Gastrocnemius medialis (tissue), 4 donors: Measurements from ENCODE around the gene TLL2.

Experiments
- CTCF ChIP-seq, 5 experiments: fragments of 450-650 bp in 3 of 5; fragments of 200-600 bp in 2 of 5; sonication (generic) in 2 of 5; IDR thresholded peaks in 4 of 5; conservative IDR thresholded peaks in 1 of 5; 1 replicate in 4 of 5; 2 replicates in 1 of 5; pipeline ENCODE4 v1.5.1; 2016 to 2019; ENCODE audit warnings: antibody characterized with exemption in 5 of 5, mild to moderate bottlenecking in 3 of 5, moderate library complexity in 3 of 5
- POLR2A ChIP-seq, 2 donors: fragments of 450-650 bp; IDR thresholded peaks; one replicate each; pipeline ENCODE4 v1.6.1; 2017; ENCODE audit warnings: antibody characterized with exemption in 2 of 2, mild to moderate bottlenecking in 2 of 2, moderate library complexity in 2 of 2

DNA sequence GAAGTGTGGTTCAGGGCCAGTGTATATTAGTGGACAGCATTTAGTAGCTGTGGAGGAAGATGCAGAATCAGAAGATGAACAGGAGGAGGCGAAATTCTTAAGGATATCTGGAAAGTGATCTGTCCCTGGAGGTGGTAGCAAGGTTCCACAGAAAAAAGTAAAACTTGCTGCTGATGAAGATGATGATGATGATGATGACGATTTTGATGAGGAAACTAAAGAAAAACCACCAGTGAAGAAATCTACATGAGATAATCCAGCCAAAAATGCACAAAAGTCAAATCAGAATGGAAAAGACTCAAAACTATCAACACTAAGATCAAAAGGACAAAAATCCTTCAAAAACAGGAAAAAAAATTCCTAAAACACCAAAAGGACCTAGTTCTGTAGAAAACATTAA, 46.8 kb upstream of the TLL2 start:
- no peak for TF ChIP-seq CTCF (IDR thresholded peaks at IDR 0.05 in 4 of 5, conservative IDR thresholded peaks at IDR 0.05 in 1 of 5)
- TF ChIP-seq POLR2A (IDR thresholded peaks at IDR 0.05): no peak
